GM21526 (cell line): ENCODE data around the gene BCL7A.
"Not testable (repeated sequence)": the region's sequence is repeated elsewhere in the genome, so short reads cannot be mapped to it uniquely, and the experiment has no call there.

Experiments used
- ATAC-seq: cut with Tn5 transposase; IDR thresholded peaks from one replicate; pipeline ENCODE4 v1.9.1; 2021; ENCODE audit warnings: moderate library complexity; ENCODE audit not compliant: unreplicated experiment, low FRiP score

The BCL7A gene

DNA sequence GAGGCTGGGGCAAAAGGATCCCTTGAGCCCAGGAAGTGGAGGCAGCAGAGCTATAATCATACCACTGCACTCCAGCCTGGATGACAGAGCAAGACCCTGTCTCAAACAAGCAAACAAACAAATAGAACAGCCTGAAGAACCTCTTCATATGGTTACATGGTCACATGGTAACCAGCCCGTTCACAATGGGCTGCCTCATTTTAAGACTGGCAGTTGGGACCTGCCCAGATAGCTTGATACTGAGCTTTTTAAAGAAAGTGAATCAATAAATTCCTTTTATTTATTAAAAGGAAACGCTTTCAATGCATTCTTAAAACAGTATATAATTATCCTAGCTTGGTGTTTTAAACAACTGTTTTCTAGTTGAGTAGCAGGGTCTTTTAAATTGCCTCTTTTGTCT, 67.4 kb downstream of the BCL7A start:
- ATAC-seq = no peak

DNA sequence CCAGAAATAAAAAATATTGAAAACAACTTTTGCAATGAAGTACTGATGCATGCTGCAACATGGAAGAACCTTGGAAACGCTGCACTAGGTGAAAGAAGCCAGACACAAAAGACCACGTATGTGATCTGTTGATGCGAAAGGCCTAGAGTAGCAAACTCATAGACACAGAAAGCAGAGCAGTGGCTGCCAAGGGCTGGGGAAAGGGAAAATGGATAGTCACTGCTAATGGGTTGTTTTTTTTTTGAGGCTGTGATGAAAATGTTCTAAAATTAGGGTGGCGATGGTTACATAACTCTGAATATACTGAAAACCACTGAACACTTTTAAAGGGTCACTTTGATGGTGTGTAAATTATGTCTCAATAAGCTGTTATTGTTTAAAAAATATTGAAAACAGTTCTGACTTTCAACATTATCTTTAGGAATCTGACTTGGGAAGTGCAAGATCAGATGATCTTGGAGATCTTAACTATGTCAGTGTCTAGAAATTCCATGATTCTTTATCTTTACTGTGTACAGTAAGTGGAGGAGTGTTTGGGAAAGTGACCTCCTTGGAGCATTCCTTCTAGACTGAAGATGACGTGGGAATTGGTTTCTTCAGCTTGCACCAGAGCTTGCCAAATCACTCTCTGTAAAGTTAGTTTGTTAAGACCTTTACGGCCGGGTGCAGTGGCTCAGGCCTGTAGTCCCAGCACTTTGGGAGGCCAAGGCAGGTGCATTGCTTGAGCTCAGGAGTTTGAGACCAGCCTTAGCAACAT, 69.3 kb downstream of the BCL7A start:
- no peak for ATAC-seq

DNA sequence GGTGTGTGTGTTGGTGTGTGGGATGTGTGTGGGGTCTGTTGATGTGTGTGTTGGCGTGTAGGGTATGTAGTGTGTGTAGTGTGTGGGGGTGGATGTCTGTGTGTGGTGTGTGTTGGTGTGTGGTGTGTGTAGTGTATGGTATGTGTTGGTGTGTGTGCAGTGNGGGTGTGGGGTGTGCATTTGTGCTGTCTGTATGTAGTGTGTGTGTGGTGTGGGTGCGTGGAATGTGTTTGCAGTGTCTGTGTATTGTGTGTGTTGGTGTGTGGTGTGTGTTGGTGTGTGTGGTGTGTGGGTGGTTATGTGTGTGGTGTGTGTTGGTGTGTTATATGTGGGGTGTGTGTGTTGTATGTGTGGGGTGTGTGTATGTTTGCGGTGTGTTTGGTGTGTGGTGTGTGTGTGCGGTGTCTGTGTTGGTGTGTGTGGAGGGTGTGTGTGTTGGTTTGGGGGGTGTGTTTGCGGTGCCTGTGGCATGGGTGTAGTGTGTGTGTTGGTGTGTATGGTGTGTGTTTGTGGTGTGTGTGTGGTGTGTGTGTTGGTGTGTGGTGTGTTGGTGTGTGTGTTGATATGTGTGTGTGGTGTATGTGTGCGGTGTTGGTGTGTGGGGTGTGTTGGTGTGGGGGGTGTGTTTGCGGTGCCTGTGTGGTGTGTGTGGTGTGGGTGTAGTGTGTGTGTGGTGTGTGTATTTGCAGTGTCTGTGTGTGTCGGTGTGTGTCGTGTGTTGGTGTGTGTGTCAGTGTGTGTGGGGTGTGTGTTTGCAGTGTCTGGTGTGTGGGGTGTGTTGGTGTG, 71.6 kb downstream of the BCL7A start:
- no peak for ATAC-seq

DNA sequence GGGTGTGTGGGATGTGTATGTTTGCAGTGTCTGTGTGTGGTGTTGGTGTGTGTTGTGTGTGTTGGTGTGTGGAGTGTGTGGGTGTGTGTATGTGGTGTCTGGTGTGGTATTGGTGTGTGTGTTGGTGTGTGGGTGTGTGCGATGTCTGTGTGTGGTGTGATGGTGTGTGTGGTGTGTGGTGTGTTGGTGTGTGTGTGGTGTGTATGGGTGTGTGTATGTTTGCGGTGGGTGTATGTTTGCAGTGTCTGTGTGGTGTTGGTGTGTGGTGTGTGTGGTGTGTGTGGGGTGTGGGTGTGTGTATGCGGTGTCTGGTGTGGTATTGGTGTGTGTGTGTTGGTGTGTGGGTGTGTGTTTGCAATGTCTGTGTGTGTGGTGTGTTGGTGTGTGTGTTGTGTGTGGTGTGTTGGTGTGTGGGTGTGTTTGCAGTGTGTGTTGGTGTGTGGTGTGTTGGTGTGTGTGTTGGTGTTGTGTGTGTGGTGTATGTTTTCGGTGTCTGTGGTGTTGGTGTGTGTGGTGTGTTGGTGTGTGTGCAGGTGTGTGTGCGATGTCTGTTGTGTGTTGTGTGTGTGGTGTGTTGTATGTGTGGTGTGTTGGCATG, 72.6 kb downstream of the BCL7A start:
- ATAC-seq = no peak

DNA sequence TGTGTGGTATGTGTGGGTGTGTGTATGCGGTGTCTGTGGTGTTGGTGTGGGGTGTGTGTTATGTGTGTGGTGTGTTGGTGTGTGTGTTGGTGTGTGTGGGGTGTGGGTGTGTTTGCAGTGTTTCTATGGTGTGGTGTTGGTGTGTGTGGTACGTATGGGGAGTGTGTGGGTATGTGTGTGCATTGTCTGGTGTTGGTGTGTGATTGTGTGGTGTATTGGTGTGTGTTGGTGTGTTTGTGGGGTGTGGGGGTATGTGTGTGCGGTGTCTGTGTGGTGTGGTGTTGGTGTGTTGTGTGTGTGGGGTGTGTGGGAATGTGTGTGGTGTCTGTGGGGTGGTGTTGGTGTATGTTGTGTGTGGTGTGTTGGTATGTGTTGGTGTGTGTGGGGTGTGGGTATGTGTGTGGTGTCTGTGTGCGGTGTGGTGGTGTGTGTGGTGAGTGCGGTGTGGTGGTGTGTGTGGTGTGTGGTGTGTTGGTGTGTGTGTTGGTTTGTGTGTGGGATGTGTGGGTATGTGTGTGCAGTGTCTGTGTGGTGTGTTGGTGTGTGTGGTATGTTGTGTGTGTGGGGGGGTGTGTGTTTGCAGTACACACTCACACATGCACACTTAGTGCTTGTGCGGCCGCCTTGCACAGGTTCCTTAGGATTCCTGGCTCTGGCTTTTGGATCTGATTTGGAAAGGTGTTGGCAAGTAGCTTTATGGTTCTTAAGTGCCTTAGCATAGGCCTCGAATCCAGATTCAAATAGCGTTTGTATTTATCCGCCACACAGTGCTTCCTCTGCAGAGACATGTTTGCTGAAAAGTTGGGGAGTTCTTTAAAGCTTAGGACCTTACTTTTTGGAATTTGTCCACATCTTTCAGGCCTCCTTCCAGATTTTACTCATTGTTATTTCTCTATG, 73.3 kb downstream of the BCL7A start:
- no peak for ATAC-seq

DNA sequence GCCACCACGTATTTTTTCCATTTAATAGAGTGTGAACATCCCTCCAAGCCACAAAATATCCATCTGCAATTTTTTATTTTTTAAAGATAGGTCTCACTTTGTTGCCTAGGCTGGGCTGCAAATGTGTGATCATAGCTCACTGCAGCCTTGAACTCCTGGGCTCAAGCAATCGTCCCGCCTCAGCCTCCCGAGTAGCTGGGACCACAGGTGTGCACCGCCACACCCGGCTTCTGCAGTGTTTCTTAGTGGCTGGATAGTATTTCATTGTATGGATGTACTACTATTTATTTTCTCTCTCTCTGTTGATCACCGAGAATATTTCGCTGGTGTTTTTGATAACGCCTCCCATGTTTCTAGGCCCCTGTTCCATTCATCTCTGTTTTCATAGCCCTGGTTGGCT, 74.3 kb downstream of the BCL7A start:
- no peak for ATAC-seq

DNA sequence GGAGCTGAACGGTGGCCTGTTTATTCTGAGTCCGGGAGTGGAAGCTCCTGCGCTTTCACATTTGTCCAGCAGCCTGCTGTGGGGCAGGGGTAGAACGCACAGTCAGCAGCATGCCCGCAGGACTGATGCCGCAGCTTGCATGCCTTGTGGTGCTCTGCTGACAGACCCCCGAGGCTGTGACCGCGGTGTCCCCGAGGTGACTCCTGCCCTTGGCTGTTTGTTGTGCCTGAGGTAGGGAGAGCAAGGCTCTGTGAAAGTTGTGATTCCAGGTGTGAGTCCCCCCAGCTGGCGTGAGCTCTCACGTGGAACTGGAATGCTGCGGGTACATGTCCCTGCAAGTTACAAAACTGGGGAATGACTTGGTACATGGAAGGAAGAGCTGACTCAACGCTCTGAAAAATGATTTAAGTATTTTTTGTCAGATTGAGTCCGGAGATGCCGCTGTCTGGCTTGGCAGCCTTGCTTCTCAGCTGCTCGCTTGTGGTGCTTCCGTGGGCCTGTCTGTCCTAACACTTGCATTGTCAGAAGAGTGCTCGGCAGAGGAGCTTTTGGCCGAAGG, 75.0 kb downstream of the BCL7A start:
- ATAC-seq = no peak

DNA sequence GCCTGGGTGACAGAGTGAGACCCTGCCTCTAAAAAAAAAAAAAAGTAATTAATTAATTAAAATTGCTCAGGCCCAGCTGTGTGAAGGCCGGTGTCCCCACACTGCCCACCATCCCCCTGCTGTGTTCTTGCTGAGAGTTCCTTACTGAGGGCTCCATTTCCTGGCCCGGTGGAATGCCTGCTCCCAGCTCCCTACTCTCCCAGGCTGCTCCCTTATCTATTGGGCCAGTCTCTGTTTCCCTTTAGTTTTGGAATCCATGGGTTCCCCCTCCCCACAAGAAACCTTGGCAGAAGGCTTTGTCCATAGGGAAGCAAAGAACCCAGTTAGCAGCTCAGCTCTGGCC, 75.9 kb downstream of the BCL7A start:
- ATAC-seq = no peak

DNA sequence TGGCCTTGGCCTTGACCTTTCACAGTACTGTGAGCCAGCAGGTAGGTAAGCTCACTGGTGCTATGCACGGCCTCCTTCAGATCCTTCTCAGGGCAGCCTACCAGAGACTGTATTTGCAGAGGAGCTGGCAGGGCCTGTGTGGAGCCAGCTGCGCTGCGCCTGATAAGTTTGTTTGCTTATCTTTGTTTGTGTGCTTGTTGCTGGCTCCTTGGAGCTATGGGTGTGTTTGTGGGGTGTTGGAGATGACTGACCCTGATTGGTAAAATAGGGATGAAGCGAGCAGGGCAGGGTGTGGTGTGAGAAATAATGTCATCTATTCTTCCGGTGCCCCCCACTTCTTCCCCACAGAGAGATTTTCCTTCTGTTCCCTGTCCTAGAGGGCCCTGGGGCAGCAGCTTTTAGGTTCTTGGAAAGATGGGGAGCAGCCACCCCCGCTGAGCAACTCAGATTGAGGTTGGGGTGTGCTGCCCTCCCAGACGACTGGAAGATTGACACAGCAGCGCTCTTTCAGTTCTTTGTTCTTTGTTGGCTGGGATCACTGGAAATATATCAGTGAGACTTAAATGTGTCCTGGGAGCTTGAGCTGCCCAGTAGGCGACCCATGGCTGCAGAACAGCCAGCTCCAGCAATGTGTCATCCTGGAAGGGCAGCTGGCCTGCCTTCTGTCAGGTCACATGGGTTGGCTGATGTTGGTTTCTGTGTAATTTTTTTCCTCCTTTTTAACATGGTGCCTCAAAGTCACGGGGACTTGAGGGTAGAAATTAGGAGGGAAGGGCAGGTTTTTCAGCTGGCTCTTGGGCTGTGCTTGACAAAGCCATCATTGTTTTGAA, 76.5 kb downstream of the BCL7A start:
- no peak for ATAC-seq

DNA sequence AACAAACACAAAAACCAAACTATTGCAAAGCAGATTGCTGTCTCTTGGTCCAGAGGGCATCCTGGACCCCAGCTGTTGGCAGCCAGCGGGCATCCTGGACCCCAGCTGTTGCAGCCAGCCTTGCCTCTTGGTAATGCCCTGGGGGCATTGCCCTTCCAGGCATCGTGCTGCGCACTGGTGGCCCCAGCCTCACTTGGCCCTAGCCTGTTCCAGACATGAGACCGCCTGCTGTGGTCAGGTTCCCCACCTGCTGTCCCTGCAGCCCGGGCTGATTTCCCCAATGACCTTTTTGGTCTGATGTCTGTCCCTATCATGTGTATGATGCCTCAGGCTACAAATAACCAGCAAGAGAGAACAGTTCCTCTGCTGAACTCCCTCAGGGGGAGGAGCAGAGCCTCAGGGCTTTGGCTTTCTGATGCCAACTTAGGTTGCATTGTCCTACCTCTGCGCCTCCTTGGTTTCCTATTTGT, 77.6 kb downstream of the BCL7A start:
- no peak for ATAC-seq

DNA sequence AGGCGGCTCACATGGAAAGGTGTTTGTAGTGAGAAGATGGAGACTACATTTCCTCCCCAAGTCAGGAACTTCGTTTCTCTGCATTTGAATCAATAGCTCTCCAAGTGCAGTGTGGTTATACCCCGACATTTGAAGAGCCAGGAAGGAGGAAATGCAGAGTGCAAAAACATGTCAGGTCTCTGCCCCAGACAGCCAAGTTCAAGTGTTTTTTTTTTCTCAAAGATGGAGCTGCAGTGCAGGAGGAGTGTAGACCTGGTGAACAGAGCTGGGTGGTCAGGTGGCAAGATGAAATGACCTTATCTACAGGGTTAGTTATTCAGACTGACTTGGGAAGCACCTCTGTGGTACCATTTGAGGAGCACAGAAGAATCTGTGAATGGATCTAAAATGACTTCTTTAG, 78.2 kb downstream of the BCL7A start:
- ATAC-seq = no peak

DNA sequence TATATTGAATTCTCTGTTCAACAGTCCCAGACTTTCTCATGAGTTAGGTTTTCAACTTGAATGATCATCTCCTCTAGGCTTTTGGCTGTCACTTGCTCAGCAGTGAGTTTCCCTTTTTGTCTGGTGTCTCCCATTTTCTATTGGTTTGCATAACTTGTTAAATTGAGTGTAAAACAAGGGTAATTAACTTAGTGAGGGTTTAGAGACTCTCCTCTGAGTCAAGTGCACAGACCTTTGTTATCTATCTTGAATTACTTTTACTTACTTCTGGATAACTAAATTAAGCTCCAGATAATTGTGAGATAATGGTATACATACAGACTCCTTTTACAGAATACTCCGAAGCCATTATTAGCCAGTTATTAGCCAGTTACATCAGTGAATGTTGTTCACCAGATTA, 78.9 kb downstream of the BCL7A start:
- no peak for ATAC-seq

DNA sequence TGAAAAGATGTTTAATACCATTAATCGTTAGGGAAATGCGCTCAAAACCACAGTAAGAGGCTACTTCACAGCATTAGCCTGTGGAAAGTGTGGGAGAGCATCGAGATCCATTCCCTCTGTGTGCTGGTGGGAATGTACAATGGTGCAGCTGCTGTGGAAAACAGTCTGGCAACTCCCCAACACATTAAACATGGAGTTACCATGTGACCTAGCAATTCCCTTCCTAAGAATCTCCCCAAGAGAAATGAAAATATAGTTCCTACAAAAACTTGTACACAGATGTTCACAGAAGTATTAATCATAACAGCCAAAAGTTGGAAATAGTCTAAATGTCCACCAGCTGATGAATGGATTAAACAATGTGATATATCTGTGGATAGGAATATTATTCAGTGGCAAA, 80.6 kb downstream of the BCL7A start:
- ATAC-seq = no peak

DNA sequence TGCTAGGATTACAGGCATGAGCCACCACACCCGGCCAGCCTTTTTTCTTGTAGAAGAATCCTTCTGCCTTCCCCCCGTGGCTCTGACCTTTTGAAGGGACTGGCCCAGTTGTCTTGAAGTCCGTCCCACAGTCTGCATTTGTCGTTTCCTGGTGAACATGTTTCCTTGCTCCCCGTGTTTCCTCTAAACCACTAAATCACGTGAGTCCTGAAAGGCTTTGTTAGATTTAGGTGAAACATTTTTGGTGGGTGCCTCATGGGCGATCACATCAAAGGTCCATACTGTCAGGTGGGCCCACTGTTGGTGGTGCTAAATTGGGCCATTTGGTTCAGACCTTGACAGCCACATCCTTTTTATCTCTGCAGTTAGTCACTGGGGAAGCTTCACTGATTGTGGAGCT, 83.2 kb downstream of the BCL7A start:
- ATAC-seq = no peak

DNA sequence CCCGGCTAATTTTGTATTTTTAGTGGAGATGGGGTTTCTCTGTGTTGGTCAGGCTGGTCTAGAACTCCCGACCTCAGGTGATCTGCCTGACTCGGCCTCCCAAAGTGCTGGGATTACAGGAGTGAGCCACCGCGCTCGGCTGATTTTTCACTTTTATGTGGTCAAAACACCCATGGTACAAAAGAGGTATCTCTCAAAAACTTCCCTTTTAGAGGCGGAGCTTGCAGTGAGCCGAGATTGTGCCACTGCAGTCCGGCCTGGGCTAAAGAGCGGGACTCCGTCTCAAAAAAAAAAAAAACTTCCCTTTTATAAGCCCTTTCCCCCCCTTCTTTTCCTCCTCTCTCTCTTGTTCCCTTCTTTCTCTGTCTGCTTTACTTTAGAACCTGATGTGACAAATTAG, 83.8 kb downstream of the BCL7A start:
- ATAC-seq = not testable (repeated sequence)

DNA sequence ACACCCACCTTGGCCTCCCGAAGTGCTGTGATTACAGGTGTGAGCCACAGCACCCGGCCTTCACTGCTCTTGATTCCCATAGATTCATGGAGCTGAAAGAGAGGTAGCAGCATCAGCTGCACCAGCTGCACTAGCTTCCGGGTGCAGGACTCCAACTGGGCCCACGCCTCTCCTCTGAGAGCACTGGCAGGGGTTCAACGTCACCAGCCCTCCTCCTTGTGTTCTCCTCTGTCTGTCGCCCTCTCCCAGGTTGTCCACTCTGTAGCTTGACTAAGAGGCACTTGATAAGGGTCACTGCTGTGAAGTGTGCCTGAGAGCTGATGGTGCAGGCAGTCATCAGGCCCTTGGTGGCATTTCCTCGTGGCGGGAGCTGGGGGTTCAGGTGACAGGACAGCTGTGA, 85.2 kb downstream of the BCL7A start:
- no peak for ATAC-seq

DNA sequence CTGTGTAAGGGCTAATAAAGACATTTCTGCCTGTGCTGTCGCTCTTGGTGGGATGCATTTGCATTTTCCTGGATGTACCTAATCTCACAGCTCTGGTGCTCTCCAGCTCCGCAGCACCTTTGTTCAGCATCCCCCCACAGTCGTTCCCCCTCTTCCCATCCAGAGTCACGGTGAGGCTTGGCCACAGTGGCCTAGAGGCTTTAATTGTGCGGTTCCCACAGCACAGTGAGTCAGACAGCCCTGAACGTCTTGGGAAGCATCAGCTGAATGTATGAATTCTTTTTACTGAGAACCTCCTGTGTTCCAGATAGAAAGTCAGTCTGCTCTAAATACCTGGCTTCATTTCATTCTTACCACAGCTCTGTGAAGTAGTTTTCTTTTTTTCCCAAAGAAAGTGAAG, 85.6 kb downstream of the BCL7A start:
- no peak for ATAC-seq

DNA sequence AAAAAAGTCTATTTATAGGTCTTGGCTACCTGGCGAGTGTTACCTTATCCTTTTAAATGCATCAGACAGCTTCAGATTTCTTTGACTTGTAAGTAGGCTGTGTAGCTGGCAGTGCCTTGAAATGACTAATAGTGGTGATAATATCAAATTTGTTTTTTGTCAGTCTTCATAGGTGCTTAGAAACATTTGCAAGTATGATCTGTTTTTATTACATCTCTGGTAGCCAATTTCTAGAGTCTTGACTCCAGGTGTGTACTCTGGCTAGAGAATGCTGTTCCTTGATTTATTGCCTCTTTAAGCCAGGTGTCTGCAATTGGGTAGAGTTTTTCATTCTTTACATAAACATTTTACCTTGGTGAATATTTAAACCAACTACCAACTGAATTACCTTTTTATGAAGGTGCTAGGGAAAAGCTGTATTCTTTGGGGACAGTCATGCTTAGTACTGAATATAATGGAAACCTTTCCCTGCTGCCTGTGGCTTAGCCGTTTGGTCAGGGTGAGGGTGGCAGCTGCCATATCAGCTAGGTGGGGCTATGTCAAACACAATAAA, 89.5 kb downstream of the BCL7A start:
- ATAC-seq = no peak
